Activated naive CD8-positive, alpha-beta T cell (primary cell): ENCODE results near the gene AP4S1.
"Not testable (repeated sequence)": the region's sequence is repeated elsewhere in the genome, so short reads cannot be mapped to it uniquely, and the experiment has no call there.

Source experiments
- H3K27ac Mint-ChIP-seq: one replicate; pipeline ENCODE4 v1.8.0; 2021; ENCODE audit warnings: mixed read lengths
- H3K27me3 Mint-ChIP-seq: one replicate; pipeline ENCODE4 v1.8.0; 2021; ENCODE audit warnings: mixed read lengths
- H3K36me3 Mint-ChIP-seq: one replicate; pipeline ENCODE4 v1.8.0; 2021; ENCODE audit warnings: mixed read lengths
- H3K4me1 Mint-ChIP-seq: one replicate; pipeline ENCODE4 v1.8.0; 2021; ENCODE audit warnings: low read depth, mixed read lengths
- H3K4me3 Mint-ChIP-seq: one replicate; pipeline ENCODE4 v1.8.0; 2021; ENCODE audit warnings: mild to moderate bottlenecking, mixed read lengths
- H3K9me3 Mint-ChIP-seq: one replicate; pipeline ENCODE4 v1.8.0; 2021; ENCODE audit warnings: low read depth, mixed read lengths

Gene AP4S1

DNA sequence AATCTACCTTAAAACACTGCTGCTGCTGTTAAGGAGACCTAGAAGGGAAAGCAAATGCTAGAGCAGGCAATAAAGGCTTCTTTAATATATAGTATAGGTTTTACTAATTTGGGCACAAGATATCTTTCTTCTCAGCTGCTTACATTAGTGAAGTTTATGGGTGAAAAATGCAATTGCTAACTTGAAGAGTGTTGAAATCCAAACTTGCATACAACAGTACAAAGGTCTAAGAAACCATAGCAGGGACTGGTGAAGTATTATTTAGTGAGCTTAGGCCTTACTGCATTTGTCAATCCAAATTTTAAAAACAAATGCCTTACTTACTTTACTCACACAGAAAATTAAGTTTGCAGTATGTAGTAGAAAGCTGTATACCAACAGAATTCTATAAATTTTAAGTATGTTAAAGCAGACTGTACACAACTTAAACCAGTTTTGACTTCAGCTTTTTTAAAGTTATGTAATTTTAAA lies 1.4 kb upstream of the AP4S1 start:
- Mint-ChIP-seq H3K9me3 (no peaks in the 10 kb centered on the region), H3K36me3 (peaks cover 6% of the 10 kb centered on the region), H3K4me3 (peak overlapping the region; percentile 93), H3K27ac (peak overlapping the region; percentile 68), H3K27me3 (no peaks in the 10 kb centered on the region), H3K4me1 (peaks cover 46% of the 10 kb centered on the region)

GRCh38 chr14:31024577-31025366 lies 677 bp upstream of the AP4S1 start:
- H3K4me1 Mint-ChIP-seq, result peaks cover 48% of the 10 kb centered on the region
- H3K4me3 Mint-ChIP-seq, result peak overlapping the region; percentile 93
- H3K36me3 Mint-ChIP-seq, result peaks cover 6% of the 10 kb centered on the region
- H3K9me3 Mint-ChIP-seq, result no peaks in the 10 kb centered on the region
- no peaks in the 10 kb centered on the region for H3K27me3 Mint-ChIP-seq
- H3K27ac Mint-ChIP-seq, result peak overlapping the region; percentile 89

- H3K27me3 Mint-ChIP-seq, result no peaks in the 10 kb centered on the region
- peak within 1 kb of the TSS; percentile 97 for H3K27ac Mint-ChIP-seq
- H3K4me1 Mint-ChIP-seq, result peaks cover 54% of the 10 kb centered on the region
- H3K36me3 Mint-ChIP-seq, result peaks cover 4% of the 10 kb centered on the region
- H3K4me3 Mint-ChIP-seq, result peak within 1 kb of the TSS; percentile 99
- H3K9me3 Mint-ChIP-seq, result no peaks in the 10 kb centered on the region
Measured at GRCh38 chr14:31026077-31026449, 614 bp downstream of the AP4S1 start, which contains the start of gene STRN3. TSS of gene STRN3 (minus strand) at chr14:31026379. CDS start at chr14:31026185, 194 bp downstream.

DNA sequence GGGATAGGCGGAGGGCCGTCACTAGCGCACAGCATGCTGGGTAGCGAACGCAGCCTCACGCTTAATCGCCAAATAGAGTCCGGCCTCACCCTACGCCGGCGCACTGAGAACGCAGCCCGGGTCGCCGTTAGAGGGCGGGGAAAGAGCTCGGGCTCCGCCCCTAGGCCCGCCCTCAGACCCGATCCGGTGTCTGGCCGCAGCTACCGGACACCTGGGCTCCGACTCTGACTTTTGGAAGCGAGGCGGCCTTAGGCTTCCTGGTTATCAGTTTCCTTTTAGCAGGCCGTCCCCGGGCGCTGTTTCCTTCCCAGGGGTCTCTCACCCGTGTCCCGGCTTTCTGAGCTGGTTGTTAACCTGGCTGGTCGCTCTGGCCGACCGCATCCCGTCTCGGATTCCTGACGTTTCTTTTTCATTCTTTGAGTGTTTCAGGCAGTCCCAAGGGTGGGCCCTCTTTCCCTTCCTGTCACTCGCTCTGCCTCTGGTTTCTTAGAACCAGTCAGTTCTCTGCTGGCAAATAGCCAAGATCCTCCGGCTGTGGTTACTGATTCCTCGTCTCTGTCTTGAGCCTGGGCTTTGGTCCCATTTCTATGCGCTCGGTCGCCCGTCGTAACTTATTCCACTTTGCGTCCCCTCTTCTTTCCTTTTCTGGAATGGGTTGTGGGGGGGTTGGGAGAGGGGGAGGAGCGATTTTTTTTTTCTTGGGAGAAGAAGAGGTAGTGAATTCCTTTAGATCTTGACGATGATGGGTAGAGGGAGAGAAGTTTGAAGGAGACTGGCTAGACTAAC lies 1.2 kb downstream of the AP4S1 start:
- H3K27me3 Mint-ChIP-seq, result no peaks in the 10 kb centered on the region
- peaks cover 56% of the 10 kb centered on the region for H3K4me1 Mint-ChIP-seq
- no peaks in the 10 kb centered on the region for H3K9me3 Mint-ChIP-seq
- peak overlapping the region; percentile 97 for H3K27ac Mint-ChIP-seq
- H3K4me3 Mint-ChIP-seq, result peak overlapping the region; percentile 99
- H3K36me3 Mint-ChIP-seq, result peaks cover under 1% of the 10 kb centered on the region

DNA sequence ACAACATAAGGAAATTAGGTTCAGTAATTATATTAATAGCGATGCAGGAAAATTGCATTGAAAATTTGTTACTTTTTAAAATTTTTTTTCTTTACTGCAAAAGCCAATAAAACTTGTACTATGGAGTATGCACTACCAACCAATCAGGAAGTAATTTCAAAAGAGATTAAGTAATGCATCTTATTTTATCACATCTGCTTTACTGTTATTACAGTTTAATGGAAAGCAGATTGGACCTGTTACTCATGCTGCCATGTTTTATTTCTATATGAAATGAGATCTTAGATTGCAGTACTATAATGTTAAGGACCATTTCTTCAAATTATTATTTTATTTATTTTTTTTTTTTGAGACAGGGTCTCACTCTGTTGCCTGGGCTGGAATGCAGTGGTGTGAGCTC lies 2.4 kb downstream of the AP4S1 start:
- H3K9me3 Mint-ChIP-seq, result no peaks in the 10 kb centered on the region
- no peaks in the 10 kb centered on the region for H3K27me3 Mint-ChIP-seq
- peaks cover 56% of the 10 kb centered on the region for H3K4me1 Mint-ChIP-seq
- H3K4me3 Mint-ChIP-seq, result no peak overlapping the region
- no peaks in the 10 kb centered on the region for H3K36me3 Mint-ChIP-seq
- H3K27ac Mint-ChIP-seq, result no peak overlapping the region

DNA sequence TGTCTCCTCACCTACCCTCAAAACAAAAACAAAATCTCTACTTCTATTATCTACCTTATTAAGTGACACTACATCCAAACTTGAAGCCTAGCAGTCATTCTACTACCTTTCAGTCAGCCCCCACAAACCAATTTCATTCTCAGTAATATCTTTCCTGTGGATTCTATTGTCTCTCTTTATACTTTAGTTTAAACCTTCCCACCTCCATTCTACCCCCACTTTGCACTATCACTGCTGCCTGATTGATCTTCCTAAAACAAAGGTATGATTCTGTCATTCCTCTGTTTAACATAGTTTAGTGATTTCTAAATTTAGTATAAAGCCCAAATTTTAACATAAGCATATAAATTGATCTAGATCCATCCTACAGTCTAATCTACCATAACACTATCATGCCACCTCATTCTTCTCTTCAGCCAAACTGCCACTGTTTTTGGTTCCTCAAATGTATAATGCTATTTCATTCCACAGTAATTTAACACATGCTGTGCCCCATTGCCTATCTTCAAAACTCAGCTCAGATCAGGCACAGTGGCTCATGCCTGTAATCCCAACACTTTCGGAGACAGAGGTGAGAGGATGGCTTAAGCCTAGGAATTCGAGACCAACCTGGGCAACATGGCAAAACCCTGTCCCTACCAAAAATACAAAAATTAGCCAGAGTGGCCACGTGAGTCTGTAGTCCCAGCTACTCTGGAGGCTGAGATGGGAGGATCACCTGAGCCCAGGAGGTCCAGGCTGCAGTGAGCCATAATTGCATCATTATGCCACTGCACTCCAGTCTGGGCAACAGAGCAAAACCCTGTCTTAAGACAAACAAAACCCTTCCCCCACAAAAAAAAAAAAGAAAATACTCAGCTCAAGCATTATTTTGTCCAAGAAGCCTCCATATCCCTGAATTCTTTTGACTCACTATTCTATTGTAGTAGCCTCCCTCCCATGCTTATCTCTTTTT lies 3.8 kb downstream of the AP4S1 start:
- no peaks in the 10 kb centered on the region for H3K9me3 Mint-ChIP-seq
- H3K27ac Mint-ChIP-seq, result peak overlapping the region; percentile 71
- H3K27me3 Mint-ChIP-seq, result no peaks in the 10 kb centered on the region
- peak overlapping the region; percentile 11 for H3K4me3 Mint-ChIP-seq
- H3K4me1 Mint-ChIP-seq, result peaks cover 49% of the 10 kb centered on the region
- H3K36me3 Mint-ChIP-seq, result no peaks in the 10 kb centered on the region

DNA sequence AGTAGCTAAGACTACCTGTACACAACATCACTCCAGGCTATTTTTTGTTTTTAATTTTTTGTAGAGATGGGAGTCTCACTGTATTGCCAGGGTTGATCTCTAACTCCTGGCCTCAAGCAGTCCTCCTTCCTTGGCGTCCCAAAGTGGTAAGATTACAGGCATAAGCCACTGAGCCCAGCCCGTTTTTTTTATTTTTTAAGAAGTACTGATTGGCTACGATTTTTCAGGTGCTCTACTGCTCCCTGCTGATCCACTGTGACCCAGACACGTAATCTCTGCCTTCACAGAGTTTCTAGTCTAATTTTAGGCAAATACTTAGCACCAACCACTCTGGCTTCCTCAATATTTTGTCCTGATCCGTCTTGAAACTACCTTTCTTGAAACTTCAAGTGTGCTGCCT lies 5.0 kb downstream of the AP4S1 start:
- no peaks in the 10 kb centered on the region for H3K27me3 Mint-ChIP-seq
- H3K36me3 Mint-ChIP-seq, result no peaks in the 10 kb centered on the region
- H3K4me1 Mint-ChIP-seq, result peaks cover 41% of the 10 kb centered on the region
- H3K9me3 Mint-ChIP-seq, result no peaks in the 10 kb centered on the region
- no peak overlapping the region for H3K27ac Mint-ChIP-seq
- no peak overlapping the region for H3K4me3 Mint-ChIP-seq

DNA sequence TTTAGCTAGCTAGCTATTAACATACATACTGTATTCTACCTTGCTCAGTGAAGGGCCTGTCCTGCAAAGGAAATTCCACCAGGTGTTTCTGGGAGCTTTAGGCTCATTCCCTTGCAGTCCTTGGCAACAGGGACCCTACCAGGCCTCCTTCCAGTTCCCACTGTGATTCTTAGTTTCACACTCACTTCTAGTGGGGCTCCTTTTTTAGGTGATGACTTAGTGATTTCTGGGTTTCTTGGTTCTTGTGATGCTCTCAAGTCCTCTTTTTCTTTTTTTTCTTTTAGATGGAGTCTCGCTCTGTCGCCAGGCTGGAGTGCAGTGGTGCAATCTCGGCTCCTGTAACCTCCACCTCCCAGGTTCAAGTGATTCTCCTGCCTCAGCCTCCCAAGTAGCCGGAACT lies 11.1 kb downstream of the AP4S1 start:
- Mint-ChIP-seq H3K27ac (no peak overlapping the region), H3K36me3 (peaks cover 3% of the 10 kb centered on the region), H3K4me3 (no peak overlapping the region), H3K27me3 (no peaks in the 10 kb centered on the region), H3K9me3 (no peaks in the 10 kb centered on the region), H3K4me1 (peaks cover 11% of the 10 kb centered on the region)

GRCh38 chr14:31037709-31038221 lies 12.3 kb downstream of the AP4S1 start:
- H3K27me3 Mint-ChIP-seq, result no peaks in the 10 kb centered on the region
- H3K27ac Mint-ChIP-seq, result no peak overlapping the region
- H3K36me3 Mint-ChIP-seq, result peaks cover 3% of the 10 kb centered on the region
- H3K9me3 Mint-ChIP-seq, result no peaks in the 10 kb centered on the region
- H3K4me1 Mint-ChIP-seq, result peaks cover 6% of the 10 kb centered on the region
- no peak overlapping the region for H3K4me3 Mint-ChIP-seq

- Mint-ChIP-seq H3K9me3 (no peaks in the 10 kb centered on the region), H3K27ac (no peak overlapping the region), H3K27me3 (no peaks in the 10 kb centered on the region), H3K36me3 (peaks cover 3% of the 10 kb centered on the region), H3K4me3 (no peak overlapping the region), H3K4me1 (no peaks in the 10 kb centered on the region)
Measured at GRCh38 chr14:31038521-31039166, 13.2 kb downstream of the AP4S1 start.

DNA sequence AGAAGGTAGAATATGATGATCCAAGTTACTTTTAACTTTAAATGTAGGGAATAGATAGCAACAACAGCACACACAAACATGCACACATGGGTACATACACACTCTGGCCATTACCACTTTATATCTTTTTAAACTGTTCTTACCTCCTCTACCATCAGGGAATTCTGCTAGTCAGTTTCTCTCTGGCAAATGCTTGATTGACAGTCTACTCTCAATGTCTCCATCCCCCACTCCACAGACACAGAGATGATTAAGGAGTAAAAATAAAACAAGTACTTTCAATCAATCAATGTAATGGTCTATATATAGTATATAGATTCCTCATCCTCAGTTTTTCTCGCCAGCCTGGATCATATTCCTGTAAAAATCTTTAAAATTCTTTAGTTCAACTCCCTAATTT lies 16.9 kb downstream of the AP4S1 start:
- no peaks in the 10 kb centered on the region for H3K27me3 Mint-ChIP-seq
- H3K9me3 Mint-ChIP-seq, result no peaks in the 10 kb centered on the region
- H3K36me3 Mint-ChIP-seq, result peaks cover 7% of the 10 kb centered on the region
- no peak overlapping the region for H3K4me3 Mint-ChIP-seq
- H3K27ac Mint-ChIP-seq, result no peak overlapping the region
- peaks cover 4% of the 10 kb centered on the region for H3K4me1 Mint-ChIP-seq

DNA sequence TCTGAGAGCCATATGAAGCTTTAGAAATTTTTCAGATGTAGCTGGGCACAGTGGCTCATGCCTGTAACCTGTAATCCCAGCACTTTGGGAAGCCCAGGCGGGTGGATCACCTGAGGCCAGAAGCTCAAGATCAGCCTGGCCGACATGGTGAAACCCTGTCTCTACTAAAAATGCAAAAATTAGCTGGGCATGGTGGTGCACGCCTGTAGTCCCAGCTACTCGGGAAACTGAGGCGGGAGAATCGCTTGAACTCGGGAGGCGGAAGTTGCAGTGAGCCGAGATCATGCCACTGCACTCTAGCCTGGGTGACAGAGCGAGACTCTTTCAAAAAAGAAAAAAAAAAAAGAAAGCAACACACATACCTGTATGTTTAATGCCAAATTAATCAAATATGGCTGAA lies 17.4 kb downstream of the AP4S1 start:
- H3K4me3 Mint-ChIP-seq, H3K27me3 Mint-ChIP-seq, H3K27ac Mint-ChIP-seq, H3K9me3 Mint-ChIP-seq, H3K4me1 Mint-ChIP-seq, H3K36me3 Mint-ChIP-seq: not testable (repeated sequence)

GRCh38 chr14:31043379-31043778 lies 17.9 kb downstream of the AP4S1 start:
- Mint-ChIP-seq H3K9me3 (no peaks in the 10 kb centered on the region), H3K4me3 (no peak overlapping the region), H3K27me3 (no peaks in the 10 kb centered on the region), H3K27ac (no peak overlapping the region), H3K4me1 (peaks cover 4% of the 10 kb centered on the region), H3K36me3 (peaks cover 6% of the 10 kb centered on the region)

DNA sequence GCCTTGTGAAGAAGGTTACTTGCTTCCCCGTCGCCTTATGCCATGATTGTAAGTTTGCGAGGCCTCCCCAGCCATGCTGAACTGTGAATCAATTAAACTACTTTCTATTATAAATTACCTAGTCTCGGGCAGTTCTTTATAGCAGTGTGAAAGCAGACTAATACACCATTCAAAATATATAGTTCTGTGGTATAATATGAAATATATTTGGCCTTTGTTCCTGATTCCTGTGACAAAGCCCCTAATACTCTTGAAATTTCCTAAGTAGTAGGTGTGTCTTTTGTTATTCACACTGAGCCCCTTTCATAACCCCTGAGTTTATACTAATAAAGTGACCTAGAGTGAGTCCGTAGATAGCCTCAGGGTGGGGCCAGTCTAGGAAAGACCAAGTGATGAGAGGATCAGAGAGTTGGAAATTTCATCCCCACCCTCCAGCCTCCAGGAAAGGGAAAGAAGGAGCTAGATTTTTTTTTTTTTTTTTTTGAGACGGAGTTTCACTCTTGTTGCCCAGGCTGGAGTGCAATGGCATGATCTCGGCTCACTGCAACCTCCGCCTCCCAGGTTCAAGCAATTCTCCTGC lies 20.1 kb downstream of the AP4S1 start:
- Mint-ChIP-seq H3K9me3 (no peaks in the 10 kb centered on the region), H3K4me1 (peaks cover 4% of the 10 kb centered on the region), H3K27me3 (no peaks in the 10 kb centered on the region), H3K27ac (peak overlapping the region; percentile 50), H3K36me3 (peaks cover 6% of the 10 kb centered on the region), H3K4me3 (no peak overlapping the region)
